ENCODE measurements around the gene SLC22A3.
"Not testable (repeated sequence)": the region's sequence is repeated elsewhere in the genome, so short reads cannot be mapped to it uniquely, and the experiment has no call there.

SLC22A3 gene, protein sequence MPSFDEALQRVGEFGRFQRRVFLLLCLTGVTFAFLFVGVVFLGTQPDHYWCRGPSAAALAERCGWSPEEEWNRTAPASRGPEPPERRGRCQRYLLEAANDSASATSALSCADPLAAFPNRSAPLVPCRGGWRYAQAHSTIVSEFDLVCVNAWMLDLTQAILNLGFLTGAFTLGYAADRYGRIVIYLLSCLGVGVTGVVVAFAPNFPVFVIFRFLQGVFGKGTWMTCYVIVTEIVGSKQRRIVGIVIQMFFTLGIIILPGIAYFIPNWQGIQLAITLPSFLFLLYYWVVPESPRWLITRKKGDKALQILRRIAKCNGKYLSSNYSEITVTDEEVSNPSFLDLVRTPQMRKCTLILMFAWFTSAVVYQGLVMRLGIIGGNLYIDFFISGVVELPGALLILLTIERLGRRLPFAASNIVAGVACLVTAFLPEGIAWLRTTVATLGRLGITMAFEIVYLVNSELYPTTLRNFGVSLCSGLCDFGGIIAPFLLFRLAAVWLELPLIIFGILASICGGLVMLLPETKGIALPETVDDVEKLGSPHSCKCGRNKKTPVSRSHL

GRCh38 chr6:160348223-160349019, at the start of gene SLC22A3:
Gene SLC22A3, plus strand, starts transcription at chr6:160348378. Its CDS starts 42 bp downstream, at chr6:160348420.
- no peak for DNase-seq

GRCh38 chr6:160299559-160299958, 48.6 kb upstream of the SLC22A3 start:
- DNase-seq, result no peak

DNA sequence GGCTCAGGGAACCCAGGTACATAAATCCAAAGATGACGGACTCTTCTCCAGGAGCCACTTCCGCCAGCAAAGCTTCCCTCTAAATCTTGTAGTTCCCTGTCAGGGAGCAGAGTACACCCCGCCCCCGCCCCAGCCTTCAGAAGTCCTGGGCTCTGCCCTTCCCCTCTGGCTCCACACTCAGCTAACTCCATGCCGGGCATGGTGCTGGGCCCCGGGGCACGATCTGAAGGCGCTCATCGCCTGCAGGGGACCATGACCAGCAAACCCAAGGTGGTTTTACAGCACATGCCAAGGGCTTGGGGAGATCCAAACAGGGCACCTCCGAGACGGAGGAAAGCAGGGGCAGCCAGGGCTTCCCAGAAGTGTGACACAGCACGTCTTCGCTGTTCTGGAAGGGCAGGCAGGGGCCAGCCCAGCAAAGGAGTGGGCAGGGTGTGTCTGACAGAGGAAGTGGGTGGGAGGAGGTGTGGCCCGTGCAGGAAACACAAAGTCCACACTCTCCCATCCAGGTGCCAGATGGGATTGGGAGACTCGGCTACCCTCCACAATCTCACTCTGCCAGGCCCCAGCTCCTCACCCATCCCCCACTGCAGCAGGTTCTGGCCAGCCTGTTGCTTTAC, 48.0 kb upstream of the SLC22A3 start:
- DNase-seq, result no peak

GRCh38 chr6:160301339-160301738, 46.8 kb upstream of the SLC22A3 start:
- no peak for DNase-seq

- not testable (repeated sequence) for DNase-seq
Measured at GRCh38 chr6:160302431-160303082, 45.6 kb upstream of the SLC22A3 start.

DNA sequence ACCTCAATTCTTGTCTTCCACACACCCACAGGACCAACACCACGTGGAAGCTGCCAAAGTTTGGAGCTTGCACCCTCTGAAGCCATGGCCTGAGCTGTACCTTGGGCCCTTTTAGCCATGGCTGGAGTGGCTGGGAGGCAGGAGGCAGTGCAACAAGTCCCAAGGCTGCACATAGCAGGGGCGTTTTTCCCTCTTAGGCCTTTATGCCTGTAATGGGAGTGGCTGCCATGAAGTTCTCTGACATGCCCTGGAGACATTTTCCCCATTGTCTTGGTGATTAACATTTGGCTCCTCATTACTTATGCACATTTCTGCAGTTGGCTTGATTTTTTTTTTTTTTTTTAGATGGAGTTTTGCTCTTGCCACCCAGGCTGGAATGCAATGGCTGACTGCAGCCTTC, 44.4 kb upstream of the SLC22A3 start:
- DNase-seq, result no peak

DNA sequence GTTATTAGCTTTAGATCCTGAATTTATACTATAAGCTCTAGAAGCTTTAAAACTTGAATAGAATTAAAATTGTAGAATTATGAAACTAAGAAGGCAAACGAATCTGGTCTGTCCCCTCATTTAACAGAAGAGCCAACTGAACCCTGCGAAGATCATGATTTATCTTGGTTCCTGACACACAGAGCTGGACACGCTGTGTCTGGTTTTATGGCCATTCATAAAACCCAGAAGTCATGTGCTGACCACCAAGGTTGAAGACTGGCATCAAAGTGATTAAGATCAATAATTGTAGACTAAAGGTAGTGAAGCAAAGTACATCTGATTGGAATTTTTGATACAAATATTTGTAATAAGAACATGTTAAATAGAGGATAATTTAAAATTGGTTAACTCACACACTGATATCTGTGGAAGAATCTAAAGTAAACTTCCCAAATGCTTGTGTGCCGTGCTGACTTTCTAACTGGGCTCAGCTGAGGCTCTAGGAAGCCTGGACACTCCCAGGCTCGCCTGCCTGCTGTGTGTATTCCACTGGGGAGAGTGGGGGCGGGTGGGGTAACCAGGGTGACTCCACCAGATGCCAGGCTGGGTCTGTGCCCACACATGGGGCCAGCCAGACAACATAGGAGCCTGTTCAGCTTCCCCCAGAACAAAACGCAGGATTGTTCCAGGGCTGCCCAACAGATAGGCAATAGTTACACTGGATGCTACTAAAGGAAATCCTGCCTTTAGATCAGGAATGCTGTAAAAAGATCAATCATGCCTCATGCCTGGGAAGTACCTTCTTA, 42.1 kb upstream of the SLC22A3 start:
- no peak for DNase-seq

- DNase-seq, result no peak
Measured at GRCh38 chr6:160309718-160310117, 38.5 kb upstream of the SLC22A3 start.

DNA sequence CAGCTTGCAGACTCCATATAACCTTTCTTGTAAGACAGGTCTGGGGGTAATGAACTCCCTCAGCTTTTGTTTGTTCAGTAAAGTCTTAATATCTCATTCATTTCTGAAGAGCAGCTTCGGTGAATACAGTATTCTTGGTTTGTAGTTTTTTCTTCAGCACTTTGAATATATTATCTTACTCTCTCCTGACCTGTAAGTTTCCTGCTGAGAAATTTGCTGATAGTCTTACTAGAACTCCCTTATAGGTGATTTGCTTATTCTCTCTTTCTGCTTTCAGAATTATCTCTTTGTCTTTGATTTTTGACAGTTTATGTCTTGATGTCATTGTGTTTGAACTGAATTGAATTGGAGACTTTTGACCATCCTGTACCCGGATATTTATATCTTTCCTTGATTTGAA, 35.3 kb upstream of the SLC22A3 start:
- no peak for DNase-seq

GRCh38 chr6:160315310-160315709, 32.9 kb upstream of the SLC22A3 start:
- DNase-seq, result no peak

- DNase-seq, result no peak
Measured at GRCh38 chr6:160316261-160316660, 31.9 kb upstream of the SLC22A3 start.

GRCh38 chr6:160319246-160319645, 28.9 kb upstream of the SLC22A3 start:
- no peak for DNase-seq

DNA sequence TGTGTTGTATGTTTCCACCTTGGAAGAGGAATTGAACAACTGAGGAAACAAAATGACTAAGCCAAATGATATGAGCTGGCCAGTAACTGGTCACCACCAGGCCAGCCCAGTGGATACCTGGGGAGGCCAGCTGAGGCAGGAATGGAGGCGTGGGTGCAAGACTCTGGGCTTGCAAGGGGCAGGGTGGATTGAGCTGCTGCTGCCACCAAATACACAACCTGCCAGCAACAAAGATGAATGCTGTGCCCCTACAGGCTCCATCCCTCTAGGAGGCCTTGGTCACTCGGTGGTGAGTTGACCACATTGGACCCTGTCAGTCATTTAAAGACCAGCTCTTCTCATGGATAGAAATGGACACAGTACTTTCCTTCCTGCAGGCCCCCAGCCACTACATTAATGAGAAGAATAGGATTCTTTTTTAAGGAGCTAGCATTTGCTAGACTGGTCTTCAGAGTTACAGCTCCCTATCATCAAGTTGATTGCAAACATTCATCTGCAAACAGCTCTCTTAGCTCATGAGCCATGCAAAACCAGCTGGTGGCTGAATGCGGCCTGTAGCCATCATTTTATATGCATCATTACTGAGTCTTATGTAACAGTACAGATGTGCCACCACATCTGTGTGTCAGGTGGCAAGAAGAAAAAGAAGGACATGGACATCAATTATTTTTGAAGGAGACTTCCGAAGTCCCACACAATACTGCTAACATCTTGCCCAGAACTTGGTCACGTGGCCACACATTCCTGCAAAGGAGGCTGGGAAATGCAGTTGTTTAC, 26.3 kb upstream of the SLC22A3 start:
- no peak for DNase-seq

DNA sequence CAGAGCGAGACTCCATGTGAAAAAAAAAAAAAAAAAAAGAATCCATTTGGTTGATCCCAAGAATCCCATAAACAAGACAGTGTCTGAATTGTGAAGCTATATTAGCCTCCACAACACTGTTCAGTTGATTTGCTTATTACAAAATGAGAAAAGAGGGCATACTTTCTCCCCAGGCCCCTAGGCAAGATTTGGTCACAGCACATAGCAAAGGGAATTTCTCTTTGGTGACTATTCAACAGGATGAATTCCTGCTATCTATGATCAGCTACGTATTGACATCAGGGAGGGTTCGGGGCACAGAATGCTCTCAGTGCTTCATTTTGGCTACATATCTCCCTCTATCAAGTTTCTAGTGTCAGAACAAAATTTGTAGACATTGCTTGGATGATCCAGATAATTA, 20.2 kb upstream of the SLC22A3 start:
- no peak for DNase-seq

DNA sequence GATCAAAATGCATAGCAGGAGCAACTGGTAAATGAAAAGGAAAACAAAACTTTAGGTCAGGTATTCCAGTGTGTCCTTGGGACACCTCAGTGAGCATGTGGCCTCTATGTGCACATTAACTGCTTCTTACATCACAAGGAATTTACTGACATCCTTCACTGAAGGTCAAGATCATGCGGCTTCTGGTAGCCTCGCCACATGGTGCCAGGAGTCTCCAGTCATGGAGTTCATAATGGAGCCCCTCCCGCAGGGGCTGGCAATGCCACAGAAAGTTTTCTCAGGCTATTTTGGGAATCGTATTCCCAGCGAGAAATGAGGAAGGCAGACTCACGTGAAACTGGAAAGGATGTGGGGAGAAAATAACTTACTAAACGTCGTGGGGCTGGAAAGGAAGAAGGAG, 19.7 kb upstream of the SLC22A3 start:
- no peak for DNase-seq

GRCh38 chr6:160329188-160329587, 19.0 kb upstream of the SLC22A3 start:
- DNase-seq, result no peak

GRCh38 chr6:160330619-160331018, 17.6 kb upstream of the SLC22A3 start:
- DNase-seq, result no peak

DNA sequence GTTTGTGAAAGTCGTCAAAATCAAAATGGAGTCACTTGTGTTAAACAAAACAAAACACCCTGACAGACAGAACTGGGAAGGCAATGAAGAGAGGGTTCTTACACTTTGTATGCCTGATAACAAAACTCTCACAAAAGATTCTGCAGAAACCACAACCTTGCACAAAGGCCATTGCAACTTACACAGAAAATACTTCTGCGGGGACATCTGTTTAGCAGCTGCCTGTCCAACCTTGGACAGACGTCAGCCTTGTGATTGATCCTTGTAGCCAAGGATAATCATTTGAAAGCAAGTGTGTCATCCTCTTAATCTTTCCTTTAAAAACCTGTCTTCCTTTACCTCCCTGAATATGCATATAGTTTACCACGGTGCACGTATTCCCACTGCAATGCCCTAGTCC, 17.0 kb upstream of the SLC22A3 start:
- no peak for DNase-seq

DNA sequence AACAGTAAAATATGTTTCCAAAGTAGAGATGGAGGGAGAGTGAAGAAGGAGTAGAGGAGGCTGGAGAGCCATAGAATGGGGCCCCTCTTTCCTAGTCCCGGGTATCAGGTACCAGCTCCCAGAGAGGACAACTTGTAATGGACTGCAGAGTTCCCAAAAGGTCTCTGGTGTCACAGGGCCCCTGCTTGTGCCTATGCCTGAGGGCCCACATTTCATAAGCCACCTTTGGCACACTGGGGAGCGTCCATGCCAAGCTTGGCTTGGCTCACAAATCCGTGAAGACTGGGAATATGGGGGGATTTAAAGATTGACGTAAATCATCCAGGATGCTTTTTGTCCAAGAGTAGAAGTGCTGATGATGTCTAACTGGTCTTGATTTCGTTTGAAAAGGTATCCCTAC, 16.4 kb upstream of the SLC22A3 start:
- no peak for DNase-seq

DNA sequence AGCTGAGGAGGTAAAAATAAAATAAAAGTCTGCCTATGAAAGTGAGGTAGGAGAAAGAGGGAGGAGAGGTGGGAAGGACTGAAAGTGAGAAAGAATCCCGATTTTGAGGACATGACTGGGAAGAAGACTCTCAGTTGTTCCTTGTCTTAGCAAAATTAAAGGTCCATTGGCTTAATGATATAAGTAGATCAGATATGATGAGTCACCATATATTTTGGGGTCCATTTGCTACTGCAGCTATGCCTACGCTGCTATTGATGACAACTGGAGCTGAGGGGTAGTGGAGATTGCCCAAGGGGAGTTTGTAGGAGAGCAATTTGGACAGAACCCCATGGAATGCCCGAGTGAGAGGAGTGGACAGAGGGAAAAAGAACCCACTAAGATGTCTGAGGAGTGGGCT, 15.1 kb upstream of the SLC22A3 start:
- no peak for DNase-seq

DNA sequence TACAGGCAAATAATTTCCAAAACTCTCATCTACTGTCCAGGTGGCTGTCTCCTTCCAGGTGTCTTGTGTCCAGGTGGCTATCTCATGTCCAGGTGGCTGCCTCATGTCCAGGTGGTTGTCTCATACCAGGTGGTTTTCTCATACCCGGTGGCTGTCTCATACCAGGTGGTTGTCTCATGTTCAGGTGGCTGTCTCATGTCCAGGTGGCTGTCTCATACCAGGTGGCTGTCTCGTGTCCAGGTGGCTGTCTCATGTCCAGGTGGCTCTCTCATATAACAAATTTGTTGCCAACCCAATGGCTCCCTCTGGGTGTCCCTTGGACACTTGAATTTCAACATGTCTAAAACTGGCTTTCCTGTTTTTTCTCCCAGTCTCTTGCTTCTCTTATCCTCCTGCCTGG, 14.3 kb upstream of the SLC22A3 start:
- DNase-seq, result no peak

All from NCI-H510A (cell line).